ENCODE measurements around the gene ZBTB40.

ZBTB40 gene

GRCh38 chr1:22506130-22506692 is 54.6 kb downstream of the ZBTB40 start:
- no peak for DNase-seq (ENCODE audit: low read depth, low spot score)

- no peak for DNase-seq (ENCODE audit: low read depth, low spot score)
Observed at GRCh38 chr1:22507587-22507986, 55.9 kb downstream of the ZBTB40 start.

- no peak for DNase-seq (ENCODE audit: low read depth, low spot score)
Observed at GRCh38 chr1:22508329-22508728, 56.7 kb downstream of the ZBTB40 start.

GRCh38 chr1:22508991-22509390 is 57.3 kb downstream of the ZBTB40 start:
- no peak for DNase-seq (ENCODE audit: low read depth, low spot score)

GRCh38 chr1:22509815-22510214 is 58.2 kb downstream of the ZBTB40 start:
- no peak for DNase-seq (ENCODE audit: low read depth, low spot score)

- no peak for DNase-seq (ENCODE audit: low read depth, low spot score)
Observed at GRCh38 chr1:22512873-22513272, 61.2 kb downstream of the ZBTB40 start.

- no peak for DNase-seq (ENCODE audit: low read depth, low spot score)
Observed at GRCh38 chr1:22516906-22517571, 65.4 kb downstream of the ZBTB40 start.

GRCh38 chr1:22517956-22518355 is 66.3 kb downstream of the ZBTB40 start:
- DNase-seq (ENCODE audit: low read depth, low spot score), result no peak

- no peak for DNase-seq (ENCODE audit: low read depth, low spot score)
Observed at GRCh38 chr1:22518379-22518778, 66.7 kb downstream of the ZBTB40 start.

- DNase-seq (ENCODE audit: low read depth, low spot score), result no peak
Observed at GRCh38 chr1:22520871-22521270, 69.2 kb downstream of the ZBTB40 start.

- no peak for DNase-seq (ENCODE audit: low read depth, low spot score)
Observed at GRCh38 chr1:22521692-22522091, 70.0 kb downstream of the ZBTB40 start.

- no peak for DNase-seq (ENCODE audit: low read depth, low spot score)
Observed at GRCh38 chr1:22522221-22522743, 70.6 kb downstream of the ZBTB40 start.

GRCh38 chr1:22524481-22524880 is 72.8 kb downstream of the ZBTB40 start:
- DNase-seq (ENCODE audit: low read depth, low spot score), result no peak

- DNase-seq (ENCODE audit: low read depth, low spot score), result no peak
Observed at GRCh38 chr1:22525211-22525610, 73.6 kb downstream of the ZBTB40 start.

GRCh38 chr1:22525646-22526045 is 74.0 kb downstream of the ZBTB40 start:
- DNase-seq (ENCODE audit: low read depth, low spot score), result no peak

- no peak for DNase-seq (ENCODE audit: low read depth, low spot score)
Observed at GRCh38 chr1:22526098-22526497, 74.4 kb downstream of the ZBTB40 start.

GRCh38 chr1:22526677-22527076 is 75.0 kb downstream of the ZBTB40 start:
- no peak for DNase-seq (ENCODE audit: low read depth, low spot score)

GRCh38 chr1:22527122-22527521 is 75.5 kb downstream of the ZBTB40 start:
- DNase-seq (ENCODE audit: low read depth, low spot score), result no peak

GRCh38 chr1:22527555-22528296 is 76.1 kb downstream of the ZBTB40 start:
- no peak for DNase-seq (ENCODE audit: low read depth, low spot score)

GRCh38 chr1:22528451-22528850 is 76.8 kb downstream of the ZBTB40 start:
- DNase-seq (ENCODE audit: low read depth, low spot score), result no peak

- no peak for DNase-seq (ENCODE audit: low read depth, low spot score)
Observed at GRCh38 chr1:22529901-22530621, 78.4 kb downstream of the ZBTB40 start.

GRCh38 chr1:22530715-22531114 is 79.1 kb downstream of the ZBTB40 start:
- DNase-seq (ENCODE audit: low read depth, low spot score), result no peak

All from smooth muscle cell of the brain vasculature (primary cell).